H54 (cell line): Measurements from ENCODE around the gene DNAH1.
"Not testable (repeated sequence)": the region's sequence is repeated elsewhere in the genome, so short reads cannot be mapped to it uniquely, and the experiment has no call there.

ENCODE experiments used
- DNase-seq: peaks from one replicate; pipeline ENCODE4 v3.0.0; 2011; ENCODE audit warnings: low spot score, mixed read lengths; ENCODE audit not compliant: insufficient read length
- FAIRE-seq: peaks from 3 replicates; lab custom pipeline; 2011; peaks lifted over from hg19 to GRCh38; lab: Jason Lieb, UNC
- POLR2A ChIP-seq: IDR thresholded peaks from 2 replicates; pipeline ENCODE4 v1.6.1; 2011; ENCODE audit warnings: low read depth, mild to moderate bottlenecking, low read length

Gene DNAH1

DNA sequence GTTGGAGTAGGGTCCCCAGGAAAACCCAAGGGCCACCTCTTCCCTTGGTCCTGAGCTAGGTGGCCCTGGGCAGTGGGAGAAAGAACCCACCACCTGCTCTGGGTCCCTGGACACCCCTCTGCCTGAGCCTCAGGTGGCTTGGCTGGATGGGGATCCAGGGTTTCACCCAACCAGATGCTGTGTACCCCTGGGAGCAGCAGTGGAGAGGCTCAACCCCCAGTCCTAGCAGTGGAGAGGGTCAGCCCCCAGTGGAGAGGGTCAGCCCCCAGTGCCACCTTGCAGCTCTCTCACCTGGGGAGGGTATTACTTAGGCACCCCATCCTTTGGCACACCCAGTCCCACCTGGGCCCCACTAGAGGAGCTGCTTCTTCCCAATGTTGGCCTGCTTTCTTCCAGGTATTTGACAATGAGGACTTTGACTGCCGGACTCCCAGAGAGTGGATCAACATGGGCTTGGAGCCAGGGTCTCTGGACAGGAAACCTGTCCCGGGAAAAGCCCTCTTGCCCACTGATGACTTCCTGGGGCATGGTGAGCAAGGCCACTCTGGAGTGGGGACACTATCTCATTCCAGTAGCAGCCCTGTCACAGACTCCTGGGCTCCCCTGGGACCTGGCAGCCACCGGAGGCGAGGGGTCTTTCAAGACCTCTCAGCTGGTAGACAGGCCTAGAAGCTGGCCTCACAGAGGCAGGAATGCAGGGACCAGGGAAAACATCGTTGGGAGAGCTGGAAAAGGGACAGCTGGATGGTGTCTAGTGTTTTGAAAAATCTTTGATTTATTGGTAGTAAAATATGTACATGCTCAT lies 11.6 kb downstream of the DNAH1 start:
- no peak for FAIRE-seq
- no peak for TF ChIP-seq POLR2A
- DNase-seq: no peak

DNA sequence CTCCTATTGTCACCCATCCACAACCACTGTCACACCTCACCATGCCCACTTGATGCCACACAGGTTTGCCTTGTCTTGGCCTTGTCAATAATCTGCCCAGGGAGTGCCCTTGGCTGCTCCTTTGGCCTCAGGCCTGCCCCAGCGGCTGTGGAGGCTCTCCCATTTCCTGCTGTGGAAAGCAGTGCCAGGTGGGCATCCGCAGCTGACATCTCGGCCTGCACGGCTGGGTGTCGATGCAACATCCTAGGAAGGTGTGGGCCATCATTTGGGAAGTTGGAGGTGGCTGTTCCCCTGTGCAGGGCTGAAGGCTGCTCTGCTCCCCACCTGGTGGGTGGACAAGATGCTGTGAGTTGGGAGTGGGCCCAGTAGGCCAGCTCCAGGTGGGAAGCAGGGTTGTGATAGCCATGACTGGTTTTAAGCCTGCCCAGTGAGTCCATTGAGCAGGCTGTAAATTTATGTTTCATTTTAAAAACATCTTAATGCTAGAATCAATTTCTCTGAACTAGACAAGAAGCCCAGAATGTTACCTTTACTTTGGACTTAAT lies 12.5 kb downstream of the DNAH1 start:
- FAIRE-seq: no peak
- TF ChIP-seq POLR2A: no peak
- DNase-seq: no peak

DNA sequence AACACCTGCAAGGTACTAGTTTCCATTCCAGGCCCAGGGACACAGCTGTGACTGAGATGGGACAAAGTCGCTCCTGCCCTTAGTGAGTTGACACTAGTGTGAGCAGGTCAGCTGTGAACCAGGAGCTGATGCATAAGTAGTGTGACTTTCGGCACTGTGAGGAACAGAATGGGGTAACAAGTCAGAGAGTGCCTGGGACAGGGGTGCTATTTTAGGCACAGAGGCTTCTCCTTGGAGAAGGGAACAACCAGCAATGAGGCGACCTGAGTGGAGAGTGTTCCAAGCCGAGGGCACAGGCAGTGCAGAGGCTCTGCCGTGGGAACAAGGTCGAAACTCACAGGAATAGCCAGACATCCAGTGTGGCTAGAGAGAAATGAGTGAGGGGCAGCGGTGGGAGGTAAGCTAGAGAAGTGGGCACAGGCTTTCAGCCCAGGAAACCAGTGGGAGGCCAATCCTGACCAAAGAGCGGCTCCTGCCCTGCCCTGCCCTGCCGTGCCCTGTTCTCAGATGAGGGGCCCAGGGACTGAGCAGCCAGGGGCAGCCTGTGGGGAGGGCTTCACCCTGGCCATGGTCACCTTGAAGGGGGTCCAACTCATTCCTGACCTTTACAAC lies 14.2 kb downstream of the DNAH1 start:
- TF ChIP-seq POLR2A: no peak
- FAIRE-seq (no peak), DNase-seq (no peak)

DNA sequence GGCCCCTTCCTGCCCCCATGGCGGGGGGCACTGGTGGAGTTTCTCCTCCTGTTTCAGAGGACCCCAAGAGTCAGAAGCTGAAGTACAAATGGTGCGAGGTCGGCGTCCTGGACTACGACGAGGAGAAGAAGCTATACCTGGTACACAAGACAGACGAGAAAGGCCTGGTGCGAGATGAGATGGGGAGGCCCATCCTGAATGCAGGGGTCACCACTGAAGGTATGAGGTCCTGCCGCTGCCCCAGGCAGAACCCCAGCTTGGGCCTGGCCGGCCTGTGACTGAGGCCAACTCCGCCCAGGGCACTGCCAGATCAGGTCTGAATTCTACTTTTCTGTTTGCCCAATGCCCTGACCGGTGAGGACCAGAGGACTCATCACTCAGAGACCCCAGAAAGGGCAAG lies 15.0 kb downstream of the DNAH1 start:
- no peak for FAIRE-seq
- TF ChIP-seq POLR2A: no peak
- no peak for DNase-seq

DNA sequence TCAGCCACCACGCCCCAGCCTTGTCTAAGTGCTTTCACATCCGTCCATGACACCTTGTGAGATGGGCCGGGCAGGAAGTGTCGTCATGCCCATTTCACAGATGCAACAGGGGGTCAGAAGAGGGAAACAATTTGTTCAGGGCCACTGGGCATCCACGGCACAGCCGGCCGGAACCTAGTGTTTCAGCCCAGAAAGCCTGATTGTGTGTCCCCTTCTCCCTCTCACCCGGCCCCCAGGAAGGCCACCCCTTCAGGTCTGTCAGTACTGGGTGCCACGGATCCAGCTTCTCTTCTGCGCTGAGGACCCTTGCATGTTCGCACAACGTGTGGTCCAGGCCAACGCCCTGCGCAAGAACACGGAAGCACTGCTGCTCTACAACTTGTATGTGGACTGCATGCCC lies 15.8 kb downstream of the DNAH1 start:
- FAIRE-seq (no peak), DNase-seq (no peak)
- TF ChIP-seq POLR2A: no peak

DNA sequence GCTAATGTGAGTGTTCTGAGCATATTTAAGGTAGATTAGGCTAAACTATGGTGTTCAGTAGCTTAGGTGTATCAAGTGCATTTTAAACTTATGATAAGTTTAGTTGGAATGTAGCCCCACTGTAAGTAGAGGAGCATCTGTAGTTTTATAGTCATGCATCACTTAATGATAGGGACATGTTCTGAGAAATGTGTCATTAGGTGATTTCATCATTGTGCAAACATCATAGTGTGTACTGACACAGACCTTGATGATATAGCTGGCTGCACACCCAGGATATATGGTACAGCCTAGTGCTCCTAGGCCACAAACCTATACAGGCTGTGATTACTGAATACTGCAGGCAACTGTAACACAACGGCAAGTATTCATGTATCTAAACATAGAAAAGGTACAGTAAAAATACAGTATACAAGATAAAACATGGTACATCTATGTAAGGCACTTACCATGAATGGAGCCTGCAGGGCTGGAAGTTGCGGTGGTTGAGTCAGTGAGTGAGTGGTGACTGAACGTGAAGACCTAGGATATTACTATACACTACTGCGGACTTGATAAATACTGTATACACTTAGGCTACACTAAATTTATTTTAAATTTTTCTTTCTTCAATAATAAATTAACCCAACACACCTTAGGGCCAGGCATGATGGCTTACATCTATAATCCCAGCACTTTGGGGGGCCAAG lies 17.9 kb downstream of the DNAH1 start:
- peak; percentile 72 for FAIRE-seq
- DNase-seq: no peak
- no peak for TF ChIP-seq POLR2A

DNA sequence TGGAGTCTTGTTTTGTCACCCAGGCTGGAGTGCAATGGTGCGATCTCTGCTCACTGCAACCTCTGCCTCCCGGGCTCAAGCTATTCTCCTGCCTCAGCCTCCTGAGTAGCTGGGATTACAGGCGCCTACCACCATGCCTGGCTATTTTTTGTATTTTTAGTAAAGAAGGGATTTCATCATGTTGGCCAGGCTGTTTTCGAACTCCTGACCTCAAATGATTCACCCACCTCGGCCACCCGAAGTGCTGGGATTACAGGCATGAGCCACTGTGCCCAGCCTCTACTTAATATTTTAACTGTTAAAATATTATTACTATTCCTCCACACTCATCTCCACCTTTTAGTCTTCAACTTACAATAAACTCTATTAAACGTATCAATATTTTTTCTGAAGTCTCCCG lies 22.0 kb downstream of the DNAH1 start:
- FAIRE-seq, DNase-seq: not testable (repeated sequence)

DNA sequence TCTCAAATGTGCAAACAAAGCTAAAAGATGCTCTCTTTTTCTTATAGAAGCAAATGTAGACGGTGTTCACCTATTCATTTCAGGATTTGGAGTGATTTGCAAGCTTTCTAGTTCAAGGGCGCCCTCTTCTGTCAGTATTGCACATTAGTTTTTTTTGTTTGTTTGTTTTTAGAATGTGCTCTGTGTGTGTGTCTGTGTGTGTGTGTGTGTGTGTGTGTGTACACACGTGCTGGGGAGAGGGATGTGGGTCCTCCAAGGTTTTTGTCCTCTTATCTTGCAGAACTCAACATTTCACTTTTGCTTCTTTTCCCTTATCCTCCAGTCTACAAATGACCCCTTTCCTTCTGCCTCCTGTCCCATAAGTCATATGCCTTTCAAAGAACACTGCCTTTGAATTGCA lies 23.5 kb downstream of the DNAH1 start:
- no peak for TF ChIP-seq POLR2A
- DNase-seq: no peak
- no peak for FAIRE-seq

DNA sequence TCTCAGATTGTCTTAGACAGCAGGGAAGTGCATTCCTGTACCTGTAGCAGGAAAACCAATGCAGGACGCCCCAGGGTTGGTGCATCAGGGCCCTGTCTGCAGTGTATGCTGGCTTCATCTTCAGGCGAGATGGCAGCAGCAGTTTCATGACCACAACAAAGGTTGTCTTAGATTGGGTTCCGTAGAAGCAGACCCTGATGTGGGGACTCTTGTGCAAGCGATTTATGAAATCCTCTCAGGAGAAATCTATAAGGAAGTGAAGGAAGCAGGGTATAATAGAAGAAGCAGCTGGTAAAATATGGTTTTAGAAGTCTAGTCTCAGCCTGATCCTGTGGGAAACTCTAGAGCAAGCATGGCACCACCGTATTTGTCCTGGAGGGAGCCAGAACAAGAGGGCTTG lies 25.0 kb downstream of the DNAH1 start:
- FAIRE-seq (no peak), DNase-seq (no peak)
- no peak for TF ChIP-seq POLR2A

DNA sequence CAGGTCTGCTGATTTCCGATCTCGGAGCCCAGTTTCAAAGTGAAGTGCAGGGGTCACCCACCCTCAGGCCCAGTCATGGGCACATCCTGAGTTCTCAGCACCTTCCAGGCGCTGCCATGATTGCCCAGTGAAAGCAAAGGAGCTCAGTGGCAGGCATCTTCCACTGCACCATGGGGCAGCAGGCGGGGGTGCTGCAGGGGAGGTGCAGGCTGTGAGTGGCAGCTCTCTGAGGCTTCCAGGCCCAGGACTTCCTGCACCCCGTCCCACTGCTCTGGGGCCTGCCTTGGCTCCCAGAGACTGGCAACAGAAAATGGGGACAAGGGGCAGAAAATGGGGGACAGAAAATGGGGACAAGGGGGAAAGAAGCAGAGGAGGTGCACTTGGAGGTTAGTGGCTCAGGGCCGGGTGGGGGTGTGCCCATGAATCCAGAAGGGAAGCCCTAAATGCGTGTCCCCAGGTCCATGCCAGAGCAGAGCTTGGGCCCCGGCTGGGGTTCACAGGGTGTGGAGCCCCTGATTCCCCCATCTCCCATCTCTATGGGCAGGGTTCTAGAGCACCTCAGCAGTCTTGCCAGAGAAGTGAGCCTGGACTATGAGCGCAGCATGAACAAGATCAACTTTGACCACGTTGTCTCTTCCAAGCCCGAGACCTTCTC lies 28.0 kb downstream of the DNAH1 start:
- no peak for DNase-seq
- no peak for TF ChIP-seq POLR2A
- no peak for FAIRE-seq

DNA sequence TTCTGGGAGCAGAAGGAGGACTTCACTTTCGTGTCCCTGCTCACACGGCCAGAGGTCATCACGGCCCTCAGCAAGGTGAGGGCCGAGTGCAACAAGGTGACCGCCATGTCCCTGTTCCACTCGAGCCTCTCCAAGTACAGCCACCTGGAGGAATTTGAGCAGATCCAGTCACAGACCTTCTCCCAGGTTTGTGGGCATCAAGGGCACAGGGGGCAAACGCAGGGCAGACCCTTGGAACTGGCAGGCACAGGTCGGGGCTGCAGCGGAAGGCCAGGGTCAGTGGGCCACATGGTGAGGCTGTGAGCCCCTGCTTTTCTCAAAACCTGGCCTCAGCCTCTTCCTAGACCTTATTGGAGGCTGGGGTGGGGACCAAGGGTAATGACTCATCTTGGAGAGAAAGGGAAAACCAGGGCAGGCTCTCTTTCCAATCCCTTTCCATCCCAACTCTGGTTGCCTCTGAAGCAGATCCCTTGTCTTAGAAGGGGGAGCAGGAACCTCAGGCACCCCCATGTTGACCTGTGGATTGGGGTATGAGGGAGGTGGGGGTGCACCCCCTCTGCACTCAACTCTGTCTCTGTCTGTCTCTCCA lies 29.5 kb downstream of the DNAH1 start:
- FAIRE-seq (no peak), DNase-seq (peak; percentile 58)
- no peak for TF ChIP-seq POLR2A

DNA sequence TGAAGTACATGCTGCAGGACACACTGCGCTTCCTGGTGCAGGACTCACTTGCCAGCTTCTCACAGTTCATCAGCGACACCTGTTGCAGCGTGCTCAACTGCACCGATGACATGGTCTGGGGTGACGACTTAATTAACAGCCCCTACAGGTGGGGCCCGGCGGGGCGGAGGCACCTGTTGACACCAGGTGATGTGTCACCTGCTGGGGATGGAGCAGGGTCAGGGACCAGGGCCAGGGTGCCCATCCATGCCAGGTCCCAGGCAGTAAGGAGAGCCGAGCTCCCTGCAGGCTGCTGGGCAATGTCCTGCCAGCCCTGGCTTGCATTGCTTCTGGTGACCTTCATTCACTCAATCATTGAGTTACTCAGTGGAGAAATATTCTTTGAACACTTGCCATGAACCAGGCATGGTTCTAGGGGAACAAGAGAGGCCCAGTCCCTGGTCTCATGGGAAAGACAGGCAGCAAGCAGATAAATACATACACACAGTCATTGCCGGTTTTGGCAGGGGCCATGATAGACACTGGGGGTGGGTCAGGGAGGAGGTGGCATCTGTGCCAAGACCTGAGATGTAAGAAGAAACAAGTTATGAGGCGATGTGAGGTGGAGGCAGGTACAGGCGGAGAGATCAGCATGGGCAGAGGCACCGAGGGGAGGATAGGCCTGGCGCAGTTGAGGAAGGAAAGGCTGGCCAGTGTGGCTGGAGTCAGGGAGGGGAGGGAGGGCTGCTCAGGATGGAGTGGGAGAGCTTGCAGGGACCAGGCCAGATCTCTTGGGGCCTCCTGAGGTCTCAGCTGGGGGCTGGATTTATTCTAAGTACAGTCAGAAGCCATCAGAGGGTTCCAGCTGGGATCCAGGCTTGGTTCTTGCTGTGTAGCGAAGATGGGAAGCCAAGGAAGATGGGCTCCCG lies 30.8 kb downstream of the DNAH1 start:
- no peak for TF ChIP-seq POLR2A
- FAIRE-seq: no peak
- peak; percentile 33 for DNase-seq
